ES-I3 (cell line): Measurements from ENCODE around the gene CFAP97D2.
"Not testable (repeated sequence)": the region's sequence is repeated elsewhere in the genome, so short reads cannot be mapped to it uniquely, and the experiment has no call there.

Source experiments
- H3K36me3 ChIP-seq: 2 replicates; pipeline ENCODE4 v1.6.1; 2013; ENCODE audit warnings: mild to moderate bottlenecking, low read length, control low read depth, moderate library complexity; ENCODE audit not compliant: insufficient read depth
- H3K4me1 ChIP-seq: 2 replicates; pipeline ENCODE4 v1.6.1; 2013; ENCODE audit warnings: mild to moderate bottlenecking, control low read depth, low read length; ENCODE audit not compliant: insufficient read depth
- H3K9ac ChIP-seq: 2 replicates; pipeline ENCODE4 v1.6.1; 2013; ENCODE audit warnings: low read depth, mild to moderate bottlenecking, low read length, moderate library complexity
- H3K9me3 ChIP-seq: 2 replicates; pipeline ENCODE4 v1.6.1; 2013; ENCODE audit warnings: mild to moderate bottlenecking, low read length, moderate library complexity; ENCODE audit not compliant: control insufficient read depth, insufficient read depth

Gene CFAP97D2

DNA sequence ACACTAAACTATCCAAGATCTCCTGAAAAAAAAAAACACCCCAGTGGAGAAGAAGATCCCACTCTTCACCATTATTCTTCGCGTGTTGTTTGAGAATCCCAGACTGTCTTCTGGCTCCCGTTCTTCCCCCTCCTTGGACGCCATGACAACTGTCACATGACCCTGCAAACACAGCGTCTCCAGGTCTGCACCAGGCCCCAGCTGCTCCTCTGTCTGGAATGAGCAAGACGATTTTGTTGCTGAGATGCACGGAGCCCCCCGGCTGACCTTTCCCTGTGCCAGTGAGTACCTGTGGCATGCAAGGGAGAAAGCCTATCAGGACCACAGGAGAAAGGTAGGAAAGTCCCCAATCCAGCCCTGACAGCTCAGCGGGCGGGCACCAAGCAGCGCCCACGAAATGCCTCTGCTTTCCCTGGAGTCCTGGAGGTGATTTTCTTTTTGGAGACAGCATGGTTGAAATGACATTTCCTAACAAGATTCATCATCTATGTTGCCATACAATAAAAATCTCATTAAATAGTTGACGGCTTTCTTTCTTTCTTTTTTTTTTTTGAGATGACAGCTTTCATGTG lies at the start of gene CFAP97D2:
Gene CFAP97D2 (plus strand): TSS at position 171 of the 572 bp plus-strand sequence. CDS start 74 bp downstream, at position 245.
- Histone ChIP-seq H3K36me3 (no peaks in the 10 kb centered on the region), H3K9me3 (no peaks in the 10 kb centered on the region), H3K4me1 (no peaks in the 10 kb centered on the region), H3K9ac (no peak within 1 kb of the TSS)

DNA sequence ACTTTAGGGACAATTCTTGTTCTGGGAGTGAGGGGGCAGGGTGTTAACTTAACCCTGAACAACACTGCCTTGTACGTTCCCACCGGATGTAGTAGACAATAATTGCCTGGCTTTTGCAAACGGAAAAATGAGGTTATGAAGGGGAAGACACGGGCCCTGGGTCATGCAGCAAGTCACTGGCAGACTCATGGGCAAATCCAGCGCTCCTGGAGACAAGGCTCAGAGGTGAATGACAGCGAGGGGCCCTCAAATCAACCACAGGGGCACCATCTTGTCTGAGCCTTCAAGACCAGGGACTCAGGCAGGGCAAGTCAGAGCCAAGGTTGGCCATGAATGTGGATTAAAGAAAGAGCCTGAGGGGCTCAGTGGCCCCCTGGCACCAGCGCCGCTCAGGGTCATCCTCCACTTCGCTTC lies 49.4 kb upstream of the CFAP97D2 start:
- H3K4me1 ChIP-seq, result peaks cover 29% of the 10 kb centered on the region
- H3K9ac ChIP-seq, result no peak overlapping the region
- H3K36me3 ChIP-seq, result no peaks in the 10 kb centered on the region
- H3K9me3 ChIP-seq, result no peaks in the 10 kb centered on the region

DNA sequence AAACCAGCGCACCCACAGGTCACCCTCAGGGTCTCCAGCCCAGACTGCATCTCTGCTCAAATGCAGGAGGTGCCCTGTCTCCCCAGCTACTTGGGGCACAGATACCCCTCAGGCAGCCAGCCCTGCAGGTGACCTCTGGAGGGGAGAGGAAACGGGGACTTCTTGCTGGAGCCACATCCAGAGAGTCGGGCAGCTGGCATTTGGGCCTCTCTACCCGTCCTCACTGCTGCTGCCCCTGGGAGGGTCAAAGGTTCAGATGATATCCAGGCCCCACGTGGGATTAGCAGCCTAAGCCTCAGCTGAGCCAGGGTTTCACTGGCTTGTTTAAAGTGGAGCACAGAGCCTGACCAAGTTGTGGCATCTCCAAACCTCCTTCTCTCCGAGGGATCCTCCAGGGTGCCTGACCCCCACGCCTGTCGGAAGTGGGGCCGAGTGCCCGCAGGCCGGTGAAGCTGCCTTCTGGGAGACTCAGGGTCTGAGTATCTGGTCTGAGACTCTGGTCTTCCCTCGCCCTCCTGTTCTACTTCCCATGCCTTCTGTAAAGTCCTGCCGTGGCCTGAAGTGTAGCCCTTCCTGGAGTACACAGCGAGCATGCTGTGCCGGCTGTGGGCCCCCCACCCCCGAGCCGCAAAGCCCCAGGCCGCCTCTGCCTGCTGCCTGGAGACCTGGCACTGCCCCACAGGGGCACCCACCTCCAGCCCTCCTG lies 48.8 kb upstream of the CFAP97D2 start:
- H3K4me1 ChIP-seq, result peaks cover 29% of the 10 kb centered on the region

DNA sequence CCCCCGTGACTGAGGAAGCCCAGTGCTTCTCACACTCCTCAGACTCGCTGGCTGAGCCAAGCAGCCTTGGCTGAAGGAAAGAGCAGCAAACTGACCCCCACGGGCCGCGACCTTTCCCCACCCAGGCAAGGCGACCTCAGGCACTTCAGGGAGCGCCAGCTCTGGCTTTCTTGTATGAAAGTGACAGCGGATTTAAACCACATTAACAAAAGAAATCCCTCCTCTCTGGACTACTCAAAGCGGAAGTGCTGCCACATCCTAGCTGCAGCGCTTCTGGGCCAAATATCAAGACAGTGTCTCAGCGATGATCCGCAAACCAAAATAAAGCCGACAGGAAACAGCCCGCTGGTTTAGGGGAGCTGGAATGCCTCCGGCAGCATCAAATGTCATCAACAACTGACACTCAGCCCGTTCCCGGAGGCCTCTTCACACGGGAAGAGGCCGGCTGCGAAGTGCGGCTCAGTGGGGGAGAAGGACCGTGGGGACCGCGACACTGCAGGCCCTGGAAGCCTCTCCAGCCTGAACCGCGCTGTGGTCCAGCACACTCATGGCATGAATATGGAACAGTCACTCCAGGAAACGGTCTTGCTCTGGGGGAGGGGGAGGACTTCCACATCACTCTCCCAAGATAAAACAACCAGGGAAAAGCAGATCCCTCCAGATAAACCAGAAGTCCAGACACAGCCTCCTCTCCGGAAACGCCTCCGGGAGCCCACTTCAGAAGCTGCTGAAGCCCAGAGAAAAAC lies 48.0 kb upstream of the CFAP97D2 start:
- H3K9ac ChIP-seq, result peak overlapping the region; percentile 70
- peaks cover 29% of the 10 kb centered on the region for H3K4me1 ChIP-seq
- no peaks in the 10 kb centered on the region for H3K9me3 ChIP-seq
- H3K36me3 ChIP-seq, result no peaks in the 10 kb centered on the region

More for the DNA sequence above, 48.8 kb upstream of the CFAP97D2 start:
- Histone ChIP-seq H3K9me3 (no peaks in the 10 kb centered on the region), H3K9ac (peak overlapping the region; percentile 70; the same call in 1 of the 2 replicates), H3K36me3 (no peaks in the 10 kb centered on the region)

DNA sequence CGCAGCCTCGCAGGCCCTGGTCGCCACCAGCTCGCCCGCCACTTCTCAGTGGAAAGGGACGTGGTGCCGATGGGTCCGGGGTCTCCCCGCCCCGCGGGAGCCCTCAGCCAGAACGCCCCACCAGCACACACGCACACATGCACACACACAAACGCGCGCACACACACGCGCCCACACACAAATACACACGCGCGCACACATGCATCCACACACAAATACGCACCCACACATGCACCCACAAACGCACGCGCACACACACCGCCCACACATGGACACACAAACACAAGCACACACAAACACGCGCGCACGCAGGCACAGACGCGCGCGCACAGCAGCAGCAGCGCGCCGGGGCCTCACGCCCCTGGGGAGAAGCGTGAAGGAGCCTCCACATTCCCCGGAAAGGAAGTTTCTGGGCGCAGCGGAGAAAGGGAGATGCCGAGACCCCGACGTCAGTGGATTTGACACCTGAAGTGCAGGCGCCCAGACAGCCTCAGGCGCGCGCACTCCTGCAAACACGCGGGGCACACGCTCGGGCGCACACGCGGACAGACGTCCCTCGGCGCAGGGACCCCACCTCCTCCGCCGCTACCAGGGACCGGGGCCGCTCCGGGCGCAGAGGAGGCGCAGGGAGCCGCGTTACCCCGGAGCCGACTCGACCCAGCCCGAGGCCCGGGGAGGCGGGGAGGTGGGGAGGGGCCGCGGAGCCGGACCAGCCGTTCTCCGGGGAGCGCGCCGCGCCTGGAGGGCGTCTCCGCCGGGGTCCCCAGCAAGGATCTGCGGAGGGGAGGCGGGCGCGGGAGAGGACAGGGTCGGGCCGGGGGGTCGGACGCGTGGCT lies 47.3 kb upstream of the CFAP97D2 start:
- Histone ChIP-seq H3K9me3 (no peaks in the 10 kb centered on the region), H3K36me3 (no peaks in the 10 kb centered on the region), H3K9ac (peak overlapping the region; percentile 70), H3K4me1 (peaks cover 29% of the 10 kb centered on the region)

DNA sequence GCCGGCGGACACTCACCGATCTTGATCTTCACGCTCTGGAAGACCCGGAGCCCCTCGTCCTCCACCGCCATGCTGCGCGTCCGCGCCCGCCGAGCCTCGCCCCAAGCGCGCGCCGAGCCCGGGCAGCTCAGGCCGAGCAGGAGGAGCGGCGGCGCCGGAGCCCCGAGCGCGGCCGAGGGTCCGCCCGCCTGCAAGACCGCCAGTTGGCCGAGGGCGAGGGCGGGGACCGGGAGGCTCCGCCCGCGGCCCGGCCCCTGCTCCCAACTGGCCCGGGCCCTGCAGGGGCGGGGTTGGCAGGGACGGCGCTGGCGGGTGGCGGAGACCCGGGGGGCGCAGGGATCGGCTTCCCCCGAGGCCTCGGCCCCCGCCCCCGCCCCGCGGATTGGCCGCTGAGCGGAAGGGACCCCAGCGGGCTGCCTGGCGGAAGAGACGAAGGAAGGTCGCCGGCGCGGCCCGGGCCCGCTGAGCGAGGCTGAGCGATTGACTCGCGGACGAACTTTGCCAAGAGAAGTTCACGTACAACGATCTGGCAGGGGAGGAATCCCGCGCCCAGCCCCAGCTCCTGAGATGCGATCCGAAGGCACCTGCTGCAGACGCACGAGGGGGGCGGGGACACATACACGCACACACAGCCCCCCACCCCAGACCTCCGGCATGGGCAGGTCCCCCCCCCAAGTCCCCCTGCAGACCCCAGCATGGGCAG lies 46.5 kb upstream of the CFAP97D2 start, which contains the start of gene RASA3:
Gene RASA3 (minus strand): TSS at position 205 of the 703 bp plus-strand sequence. CDS start 134 bp downstream, at position 71.
- peaks cover 29% of the 10 kb centered on the region for H3K4me1 ChIP-seq

DNA sequence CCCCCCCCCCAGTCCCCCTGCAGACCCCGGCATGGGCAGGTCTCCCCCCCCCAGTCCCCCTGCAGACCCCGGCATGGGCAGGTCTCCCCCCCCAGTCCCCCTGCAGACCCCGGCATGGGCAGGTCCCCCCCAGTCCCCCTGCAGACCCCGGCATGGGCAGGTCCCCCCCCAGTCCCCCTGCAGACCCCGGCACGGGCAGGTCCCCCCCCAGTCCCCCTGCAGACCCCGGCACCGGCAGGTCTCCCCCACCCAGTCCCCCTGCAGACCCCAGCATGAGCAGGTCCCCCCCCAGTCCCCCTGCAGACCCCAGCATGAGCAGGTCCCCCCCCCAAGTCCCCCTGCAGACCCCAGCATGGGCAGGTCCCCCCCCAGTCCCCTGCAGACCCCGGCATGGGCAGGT lies 45.9 kb upstream of the CFAP97D2 start:
- not testable (repeated sequence) for H3K36me3 ChIP-seq, H3K9me3 ChIP-seq, H3K9ac ChIP-seq
- peaks cover 23% of the 10 kb centered on the region for H3K4me1 ChIP-seq

More for the DNA sequence above, 46.5 kb upstream of the CFAP97D2 start, which contains the start of gene RASA3:
- Histone ChIP-seq H3K36me3 (no peaks in the 10 kb centered on the region), H3K9me3 (no peaks in the 10 kb centered on the region), H3K9ac (peak within 1 kb of the TSS; percentile 70)

DNA sequence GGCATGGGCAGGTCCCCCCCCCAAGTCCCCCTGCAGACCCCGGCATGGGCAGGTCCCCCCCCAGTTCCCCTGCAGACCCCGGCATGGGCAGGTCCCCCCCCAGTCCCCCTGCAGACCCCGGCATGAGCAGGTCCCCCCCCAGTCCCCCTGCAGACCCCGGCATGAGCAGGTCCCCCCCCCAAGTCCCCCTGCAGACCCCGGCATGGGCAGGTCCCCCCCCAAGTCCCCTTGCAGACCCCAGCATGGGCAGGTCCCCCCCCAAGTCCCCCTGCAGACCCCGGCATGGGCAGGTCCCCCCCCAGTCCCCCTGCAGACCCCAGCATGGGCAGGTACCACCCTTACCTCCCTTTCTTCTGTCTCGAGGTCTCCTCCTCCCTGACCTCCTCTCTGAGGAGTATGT lies 45.5 kb upstream of the CFAP97D2 start:
- peaks cover 20% of the 10 kb centered on the region for H3K4me1 ChIP-seq
- not testable (repeated sequence) for H3K9me3 ChIP-seq, H3K9ac ChIP-seq, H3K36me3 ChIP-seq

DNA sequence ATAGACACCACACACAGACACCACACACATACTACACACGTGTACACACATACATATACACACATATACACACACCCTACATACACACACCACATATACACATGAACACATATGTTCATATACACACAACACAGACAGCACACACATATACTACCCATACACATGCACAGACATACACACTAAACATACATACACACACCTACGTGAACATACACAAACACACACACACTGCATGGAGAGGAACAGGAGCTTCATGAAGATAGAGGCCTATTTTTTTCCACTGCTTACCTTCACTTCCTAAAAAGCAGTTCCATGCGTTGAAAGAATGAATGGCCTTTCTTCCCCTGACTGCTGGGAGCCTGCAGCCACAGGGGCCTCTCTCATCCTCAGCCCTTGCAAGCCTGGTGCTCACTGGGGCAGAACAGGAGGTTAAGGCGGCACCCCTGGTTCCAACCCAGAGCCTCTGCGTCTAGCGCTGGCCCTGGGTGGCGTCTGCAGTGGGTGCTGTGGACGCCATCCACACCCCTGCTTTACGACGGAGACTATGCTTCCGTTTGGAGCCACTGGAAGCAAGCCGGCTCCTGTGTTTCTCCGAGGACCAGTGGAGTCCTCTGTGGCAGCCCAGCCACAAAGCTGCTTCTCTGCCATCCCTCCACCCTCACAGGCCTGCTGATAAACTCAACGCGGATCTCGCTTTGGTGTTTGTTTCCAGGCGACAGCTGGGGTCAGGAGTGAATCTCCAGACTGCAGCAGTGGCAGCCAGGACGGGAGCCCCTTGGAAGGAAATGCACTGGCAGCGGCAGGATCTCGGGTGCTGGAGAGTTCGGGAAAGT lies 44.7 kb upstream of the CFAP97D2 start:
- no peaks in the 10 kb centered on the region for H3K9me3 ChIP-seq
- H3K36me3 ChIP-seq, result no peaks in the 10 kb centered on the region
- no peak overlapping the region for H3K9ac ChIP-seq

DNA sequence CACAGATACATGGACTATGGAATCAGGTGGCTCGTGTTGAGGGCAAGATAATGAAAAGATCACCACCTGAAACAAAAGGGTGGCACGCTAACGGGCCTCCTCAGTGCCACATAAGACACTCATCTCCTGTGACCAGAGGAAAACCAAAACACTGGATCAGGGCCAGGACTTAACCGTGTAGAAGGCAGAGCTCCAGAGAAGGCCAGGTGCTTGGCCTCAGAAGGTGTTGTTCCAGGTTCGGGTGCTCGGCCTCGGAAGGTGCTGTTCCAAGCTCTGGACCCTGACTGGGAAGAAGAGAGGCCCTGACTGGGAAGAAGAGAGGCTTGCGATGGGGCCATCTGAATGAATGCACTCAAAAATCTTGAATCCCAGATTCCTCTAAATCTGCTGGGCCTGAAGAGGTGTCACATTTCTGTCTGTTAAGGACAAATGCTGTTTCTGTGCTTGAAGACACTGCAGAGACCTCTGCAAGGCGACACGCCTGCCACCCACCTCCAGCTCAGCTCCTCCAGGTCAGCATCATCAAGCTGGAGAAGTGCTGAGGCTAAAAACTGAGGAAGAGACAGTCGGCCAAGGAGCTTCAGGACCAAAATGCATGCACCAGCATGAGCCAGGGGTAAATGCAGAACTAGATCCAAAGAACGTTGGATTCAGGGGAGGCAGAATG lies 44.0 kb upstream of the CFAP97D2 start:
- H3K9ac ChIP-seq, result no peak overlapping the region
- no peaks in the 10 kb centered on the region for H3K9me3 ChIP-seq
- no peaks in the 10 kb centered on the region for H3K36me3 ChIP-seq
- H3K4me1 ChIP-seq, result peaks cover 6% of the 10 kb centered on the region

More for the DNA sequence above, 44.7 kb upstream of the CFAP97D2 start:
- H3K4me1 ChIP-seq, result peaks cover 12% of the 10 kb centered on the region

DNA sequence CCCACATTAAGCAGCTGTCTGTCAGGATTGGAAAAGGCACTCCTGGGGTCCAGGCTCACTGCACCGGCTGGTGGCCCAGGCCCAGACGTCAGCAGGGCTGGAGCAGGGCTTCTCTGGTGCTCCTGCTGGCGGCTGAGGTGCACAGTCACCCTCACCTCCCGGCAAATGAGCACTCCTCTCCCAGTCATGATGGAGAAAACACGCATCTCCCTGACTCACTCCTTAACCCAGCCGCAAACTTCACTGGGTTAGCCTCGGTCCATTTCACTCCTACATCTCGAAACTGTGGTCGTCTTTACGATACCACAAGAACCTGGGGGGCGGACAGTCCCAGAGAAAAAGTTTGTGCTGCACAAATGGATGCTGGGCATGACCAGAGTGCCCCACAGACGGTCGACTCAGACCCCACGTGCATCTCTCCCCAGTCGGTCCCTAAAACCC lies 43.3 kb upstream of the CFAP97D2 start:
- Histone ChIP-seq H3K4me1 (no peaks in the 10 kb centered on the region; the same call in 1 of the 2 replicates), H3K9ac (no peak overlapping the region), H3K36me3 (no peaks in the 10 kb centered on the region), H3K9me3 (no peaks in the 10 kb centered on the region)

DNA sequence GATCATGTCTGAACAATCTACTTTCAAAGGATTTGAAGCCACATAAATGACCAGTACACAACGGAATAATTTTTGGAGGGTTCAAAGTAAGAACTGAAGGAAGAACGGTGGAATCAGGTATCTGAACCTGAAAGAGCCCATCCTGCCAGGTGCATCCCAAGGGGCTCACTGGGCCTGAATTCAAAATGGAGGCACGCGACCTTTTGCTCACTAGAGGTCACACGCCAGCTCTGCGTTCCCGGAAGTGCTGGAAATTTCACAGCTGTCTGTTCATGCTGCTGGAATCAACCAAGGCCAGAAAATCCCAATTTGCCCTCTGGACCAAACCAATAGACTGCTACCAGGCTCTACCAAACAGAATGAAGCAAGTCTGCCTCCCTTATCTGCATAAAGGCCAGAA lies 42.5 kb upstream of the CFAP97D2 start:
- H3K4me1 ChIP-seq, result no peaks in the 10 kb centered on the region; the same call in 1 of the 2 replicates
- no peak overlapping the region for H3K9ac ChIP-seq
- H3K9me3 ChIP-seq, result no peaks in the 10 kb centered on the region
- no peaks in the 10 kb centered on the region for H3K36me3 ChIP-seq
